Smooth muscle cell (in vitro differentiated cells): ENCODE data around the gene TSEN54. TPM values are rescaled to one million over a fixed set of nuclear protein-coding genes. Genes with fewer than 3 reads are reported as not detected.

Experiments used
- DNase-seq: peaks from one replicate; lab custom pipeline; 2025; ENCODE audit not compliant: unreplicated experiment; lab: John Stamatoyannopoulos, UW
- H2AFZ ChIP-seq: fragments of 200-600 bp; sonication (generic); 2 replicates; pipeline ENCODE4 v1.6.0; 2016; ENCODE audit warnings: antibody characterized with exemption, low read depth, mild to moderate bottlenecking
- H3F3A ChIP-seq: fragments of 200-600 bp; sonication (generic); 2 replicates; pipeline ENCODE4 v1.6.0; 2017; ENCODE audit warnings: antibody characterized with exemption, low read depth
- H3K27ac ChIP-seq: fragments of 200-600 bp; sonication (generic); 2 replicates; pipeline ENCODE4 v1.5.1; 2016; ENCODE audit warnings: low read depth, mild to moderate bottlenecking
- H3K27me3 ChIP-seq: fragments of 200-600 bp; sonication (generic); 2 replicates; pipeline ENCODE4 v1.6.1; 2016; ENCODE audit warnings: low read depth, mild to moderate bottlenecking
- H3K36me3 ChIP-seq: fragments of 200-600 bp; sonication (generic); 2 replicates; pipeline ENCODE4 v1.5.1; 2016; ENCODE audit warnings: low read depth
- H3K4me1 ChIP-seq: fragments of 200-600 bp; sonication (generic); 2 replicates; pipeline ENCODE4 v1.5.1; 2016; ENCODE audit warnings: low read depth
- H3K4me2 ChIP-seq: fragments of 200-600 bp; sonication (generic); 2 replicates; pipeline ENCODE4 v1.6.0; 2016; ENCODE audit warnings: mild to moderate bottlenecking
- H3K4me3 ChIP-seq: fragments of 200-600 bp; sonication (generic); 2 replicates; pipeline ENCODE4 v1.5.1; 2016; ENCODE audit warnings: mild to moderate bottlenecking
- H3K79me2 ChIP-seq: fragments of 200-600 bp; sonication (generic); 2 replicates; pipeline ENCODE4 v1.6.0; 2016; ENCODE audit warnings: low read depth, mild to moderate bottlenecking
- H3K9ac ChIP-seq: fragments of 200-600 bp; sonication (generic); 2 replicates; pipeline ENCODE4 v1.6.0; 2016; ENCODE audit warnings: low read depth
- H3K9me3 ChIP-seq: fragments of 200-600 bp; sonication (generic); replicated peaks from 2 replicates; pipeline ENCODE4 v1.5.1; 2016; ENCODE audit warnings: low read depth
- H4K20me1 ChIP-seq: fragments of 200-600 bp; sonication (generic); 2 replicates; pipeline ENCODE4 v1.6.0; 2016; ENCODE audit warnings: low read depth
- WGBS: methylation state at CpG from one replicate; pipeline ENCODE4 v1.1.7; 2016; ENCODE audit warnings: low lambda C conversion rate; 5-methylcytosine and 5-hydroxymethylcytosine counted together
- polyA plus RNA-seq: library from polyadenylated mRNA; unstranded; fragments of >200 nt; fragmentation: Nextera tagmentation; extraction: Ambion mirVana; gene quantifications from 2 replicates; pipeline ENCODE4 v1.2.1, GENCODE V29; 2016
- total RNA-seq: library from RNA; depleted of rRNA; stranded (reverse); fragments of >200 nt; gene quantifications from 2 replicates; pipeline ENCODE4 v1.2.3, GENCODE V29; 2014
- TF ChIP-seq, protein P1 (sequence below): fragments of 200-600 bp; sonication (generic); IDR thresholded peaks from 2 replicates; pipeline ENCODE4 v1.5.1; 2017; ENCODE audit warnings: borderline replicate concordance, mild to moderate bottlenecking, antibody characterized with exemption; ENCODE audit not compliant: insufficient read depth, poor library complexity, severe bottlenecking

TSEN54 gene
- total and polyA plus RNA-seq, 2 experiments from 2014 or later = 15.1 TPM

DNA sequence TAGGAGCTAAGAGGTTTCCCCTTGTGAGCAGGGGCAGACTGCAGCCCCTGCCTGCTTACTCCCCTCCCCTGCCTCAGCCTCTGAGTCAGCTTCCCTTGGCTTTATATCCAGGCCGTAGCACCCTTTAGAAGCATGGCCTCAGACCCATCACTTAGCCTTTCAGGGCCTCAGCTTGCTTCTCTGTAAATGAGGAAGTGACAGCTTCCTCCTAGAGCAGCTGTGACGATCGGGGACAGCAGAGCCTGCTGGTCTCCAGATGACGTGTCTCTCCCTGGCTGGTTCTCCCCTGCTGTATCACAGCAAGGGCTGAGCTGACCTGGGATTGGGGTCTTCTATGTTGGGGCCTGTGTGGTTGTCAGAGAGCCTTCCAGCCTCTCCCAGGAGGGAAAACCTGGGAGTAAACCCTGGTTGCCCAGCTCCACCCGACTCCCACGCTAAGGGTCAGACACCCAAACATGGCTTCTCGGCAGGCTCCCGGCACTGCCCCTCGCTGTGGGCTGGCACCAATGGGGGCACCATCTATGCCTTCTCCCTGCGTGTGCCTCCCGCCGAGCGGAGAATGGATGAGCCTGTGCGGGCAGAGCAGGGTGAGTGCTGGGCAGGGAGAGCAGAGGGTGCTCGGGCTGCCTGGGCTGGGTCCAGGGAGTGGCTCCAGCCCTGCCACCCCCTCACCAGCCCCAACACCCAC lies 55.0 kb downstream of the TSEN54 start:
- H2AFZ ChIP-seq = peak overlapping the region; percentile 62

DNA sequence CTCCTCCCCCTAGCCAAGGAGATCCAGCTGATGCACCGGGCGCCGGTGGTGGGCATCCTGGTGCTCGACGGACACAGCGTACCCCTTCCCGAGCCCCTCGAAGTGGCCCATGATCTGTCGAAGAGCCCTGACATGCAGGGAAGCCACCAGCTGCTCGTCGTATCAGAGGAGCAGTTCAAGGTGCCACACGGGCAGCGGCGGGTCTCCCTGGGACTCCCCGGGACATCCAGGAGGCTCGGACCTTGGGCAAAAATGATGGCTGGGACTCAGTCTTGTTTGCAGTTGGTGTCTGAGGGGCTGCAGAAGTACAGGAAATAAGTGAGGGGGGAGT lies 55.5 kb downstream of the TSEN54 start:
- TF ChIP-seq, protein P1, sequence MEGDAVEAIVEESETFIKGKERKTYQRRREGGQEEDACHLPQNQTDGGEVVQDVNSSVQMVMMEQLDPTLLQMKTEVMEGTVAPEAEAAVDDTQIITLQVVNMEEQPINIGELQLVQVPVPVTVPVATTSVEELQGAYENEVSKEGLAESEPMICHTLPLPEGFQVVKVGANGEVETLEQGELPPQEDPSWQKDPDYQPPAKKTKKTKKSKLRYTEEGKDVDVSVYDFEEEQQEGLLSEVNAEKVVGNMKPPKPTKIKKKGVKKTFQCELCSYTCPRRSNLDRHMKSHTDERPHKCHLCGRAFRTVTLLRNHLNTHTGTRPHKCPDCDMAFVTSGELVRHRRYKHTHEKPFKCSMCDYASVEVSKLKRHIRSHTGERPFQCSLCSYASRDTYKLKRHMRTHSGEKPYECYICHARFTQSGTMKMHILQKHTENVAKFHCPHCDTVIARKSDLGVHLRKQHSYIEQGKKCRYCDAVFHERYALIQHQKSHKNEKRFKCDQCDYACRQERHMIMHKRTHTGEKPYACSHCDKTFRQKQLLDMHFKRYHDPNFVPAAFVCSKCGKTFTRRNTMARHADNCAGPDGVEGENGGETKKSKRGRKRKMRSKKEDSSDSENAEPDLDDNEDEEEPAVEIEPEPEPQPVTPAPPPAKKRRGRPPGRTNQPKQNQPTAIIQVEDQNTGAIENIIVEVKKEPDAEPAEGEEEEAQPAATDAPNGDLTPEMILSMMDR = no peak
- Histone ChIP-seq H3K36me3 (no peaks in the 10 kb centered on the region), H2AFZ (no peak overlapping the region), H4K20me1 (no peaks in the 10 kb centered on the region), H3K4me3 (no peak overlapping the region), H3K9me3 (no peaks in the 10 kb centered on the region), H3K9ac (no peak overlapping the region), H3K4me1 (no peaks in the 10 kb centered on the region), H3F3A (no peaks in the 10 kb centered on the region), H3K4me2 (no peak overlapping the region), H3K79me2 (no peaks in the 10 kb centered on the region), H3K27me3 (no peaks in the 10 kb centered on the region), H3K27ac (no peak overlapping the region)
- no peak for DNase-seq
- WGBS = 94% methylated on average over 16 of the region's 16 CpGs

More for the DNA sequence above, 55.0 kb downstream of the TSEN54 start:
- Histone ChIP-seq H4K20me1 (no peaks in the 10 kb centered on the region), H3K9me3 (no peaks in the 10 kb centered on the region), H3K36me3 (no peaks in the 10 kb centered on the region), H3K4me2 (no peak overlapping the region), H3K4me1 (no peaks in the 10 kb centered on the region), H3K27me3 (no peaks in the 10 kb centered on the region), H3F3A (no peaks in the 10 kb centered on the region), H3K4me3 (no peak overlapping the region), H3K79me2 (no peaks in the 10 kb centered on the region), H3K9ac (no peak overlapping the region), H3K27ac (peak overlapping the region; percentile 33)
- WGBS = 84% methylated on average over 14 of the region's 15 CpGs
- DNase-seq = no peak
- TF ChIP-seq, protein P1 = no peak

DNA sequence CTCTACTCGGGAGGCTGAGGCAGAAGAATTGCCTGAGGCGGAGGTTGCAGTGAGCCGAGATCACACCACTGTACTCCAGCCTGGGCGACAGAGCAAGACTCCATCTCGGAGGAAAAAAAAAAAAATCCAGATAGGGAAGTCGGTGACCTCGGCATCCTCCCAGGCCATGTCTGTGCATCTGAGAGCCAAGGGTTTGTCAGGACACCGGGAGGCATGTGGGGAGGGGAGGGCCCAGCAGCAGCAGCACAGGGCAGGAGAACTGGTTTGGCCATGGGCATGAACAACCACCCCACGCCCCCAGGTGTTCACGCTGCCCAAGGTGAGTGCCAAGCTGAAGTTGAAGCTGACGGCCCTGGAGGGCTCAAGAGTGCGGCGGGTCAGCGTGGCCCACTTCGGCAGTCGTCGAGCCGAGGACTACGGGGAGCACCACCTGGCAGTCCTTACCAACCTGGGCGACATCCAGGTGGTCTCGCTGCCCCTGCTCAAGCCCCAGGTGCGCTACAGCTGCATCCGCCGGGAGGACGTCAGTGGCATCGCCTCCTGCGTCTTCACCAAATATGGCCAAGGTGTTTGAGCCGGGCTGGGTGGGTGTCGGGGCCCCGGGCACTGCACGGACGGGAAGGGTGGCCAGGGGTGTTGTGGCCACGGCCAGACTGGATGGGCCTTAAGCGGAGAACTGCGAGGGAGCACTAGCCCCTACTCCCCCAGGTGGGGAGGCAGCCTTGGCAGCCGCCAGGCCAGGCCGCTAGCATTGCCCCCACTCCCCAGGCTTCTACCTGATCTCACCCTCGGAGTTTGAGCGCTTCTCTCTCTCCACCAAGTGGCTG lies 56.6 kb downstream of the TSEN54 start:
- Histone ChIP-seq H3K4me1 (no peaks in the 10 kb centered on the region), H3K9me3 (no peaks in the 10 kb centered on the region), H3F3A (no peaks in the 10 kb centered on the region), H3K4me3 (no peak overlapping the region), H3K27ac (no peak overlapping the region), H3K9ac (no peak overlapping the region), H3K4me2 (no peak overlapping the region), H3K36me3 (no peaks in the 10 kb centered on the region), H3K79me2 (no peaks in the 10 kb centered on the region), H3K27me3 (no peaks in the 10 kb centered on the region), H4K20me1 (no peaks in the 10 kb centered on the region), H2AFZ (no peak overlapping the region)
- no peak for DNase-seq
- TF ChIP-seq, protein P1 = no peak
- WGBS = 96% methylated on average over 39 of the region's 39 CpGs
